IPS-18c (cell line): ENCODE results near the gene IL36G.

Experiments used
- H3K4me3 ChIP-seq: 2 replicates; pipeline ENCODE4 v1.7.0; 2013; ENCODE audit warnings: low read depth, mild to moderate bottlenecking, low read length, moderate library complexity; ENCODE audit not compliant: insufficient read depth
- H3K9me3 ChIP-seq: one replicate; pipeline ENCODE4 v1.6.1; 2013; ENCODE audit warnings: mild to moderate bottlenecking, low read length, moderate library complexity; ENCODE audit not compliant: control insufficient read depth, insufficient read depth

Gene IL36G

GRCh38 chr2:112960230-112960825 is 17.5 kb upstream of the IL36G start:
- Histone ChIP-seq H3K9me3 (no peaks in the 10 kb centered on the region), H3K4me3 (no peak overlapping the region)

- H3K4me3 ChIP-seq: no peak overlapping the region
These were observed 15.3 kb upstream of the IL36G start for GRCh38 chr2:112962308-112963175.

GRCh38 chr2:112967023-112967422 is 10.8 kb upstream of the IL36G start:
- no peak overlapping the region for H3K4me3 ChIP-seq
- H3K9me3 ChIP-seq: no peaks in the 10 kb centered on the region

More at GRCh38 chr2:112962308-112963175, 15.3 kb upstream of the IL36G start:
- no peaks in the 10 kb centered on the region for H3K9me3 ChIP-seq

GRCh38 chr2:112972423-112973086 is 5.3 kb upstream of the IL36G start:
- H3K4me3 ChIP-seq: no peak overlapping the region
- H3K9me3 ChIP-seq: no peaks in the 10 kb centered on the region

- no peaks in the 10 kb centered on the region for H3K9me3 ChIP-seq
These were observed 4.7 kb upstream of the IL36G start for GRCh38 chr2:112973156-112973555.

GRCh38 chr2:112979731-112980130 is 1.9 kb downstream of the IL36G start:
- H3K4me3 ChIP-seq: no peak overlapping the region

More at GRCh38 chr2:112973156-112973555, 4.7 kb upstream of the IL36G start:
- no peak overlapping the region for H3K4me3 ChIP-seq

GRCh38 chr2:112980537-112980936 is 2.7 kb downstream of the IL36G start:
- H3K4me3 ChIP-seq: no peak overlapping the region

More at GRCh38 chr2:112979731-112980130, 1.9 kb downstream of the IL36G start:
- no peaks in the 10 kb centered on the region for H3K9me3 ChIP-seq

GRCh38 chr2:112985090-112985489 is 7.3 kb downstream of the IL36G start:
- no peaks in the 10 kb centered on the region for H3K9me3 ChIP-seq
- no peak overlapping the region for H3K4me3 ChIP-seq

More at GRCh38 chr2:112980537-112980936, 2.7 kb downstream of the IL36G start:
- no peaks in the 10 kb centered on the region for H3K9me3 ChIP-seq

- Histone ChIP-seq H3K9me3 (no peaks in the 10 kb centered on the region), H3K4me3 (no peak overlapping the region)
These were observed 11.8 kb downstream of the IL36G start for GRCh38 chr2:112989611-112990010.

GRCh38 chr2:112993831-112994230 is 16.0 kb downstream of the IL36G start:
- Histone ChIP-seq H3K9me3 (no peaks in the 10 kb centered on the region), H3K4me3 (no peak overlapping the region)

- no peaks in the 10 kb centered on the region for H3K9me3 ChIP-seq
- H3K4me3 ChIP-seq: no peak overlapping the region
These were observed 16.8 kb downstream of the IL36G start for GRCh38 chr2:112994648-112995047.

- no peak overlapping the region for H3K4me3 ChIP-seq
These were observed 17.6 kb downstream of the IL36G start for GRCh38 chr2:112995346-112995920.

GRCh38 chr2:112996635-112997034 is 18.8 kb downstream of the IL36G start:
- no peaks in the 10 kb centered on the region for H3K9me3 ChIP-seq
- H3K4me3 ChIP-seq: no peak overlapping the region

More at GRCh38 chr2:112995346-112995920, 17.6 kb downstream of the IL36G start:
- H3K9me3 ChIP-seq: no peaks in the 10 kb centered on the region

- no peaks in the 10 kb centered on the region for H3K9me3 ChIP-seq
- no peak overlapping the region for H3K4me3 ChIP-seq
These were observed 19.3 kb downstream of the IL36G start for GRCh38 chr2:112997151-112997550.

GRCh38 chr2:113000436-113000835 is 22.6 kb downstream of the IL36G start:
- H3K9me3 ChIP-seq: no peaks in the 10 kb centered on the region
- no peak overlapping the region for H3K4me3 ChIP-seq

GRCh38 chr2:113002677-113003076 is 24.9 kb downstream of the IL36G start:
- Histone ChIP-seq H3K4me3 (no peak overlapping the region), H3K9me3 (no peaks in the 10 kb centered on the region)

GRCh38 chr2:113005030-113005509 is 27.3 kb downstream of the IL36G start, which contains the start of gene IL36A:
Gene IL36A, plus strand, starts transcription at chr2:113005459. Its CDS starts 413 bp downstream, at chr2:113005872.
- no peak within 1 kb of the TSS for H3K4me3 ChIP-seq
- H3K9me3 ChIP-seq: no peaks in the 10 kb centered on the region
